Liver (tissue), 9 donors: ENCODE results near the gene CD79B. TPM values are rescaled to one million over a fixed set of nuclear protein-coding genes. Genes with fewer than 3 reads are reported as not detected.
"Not testable (repeated sequence)": the region's sequence is repeated elsewhere in the genome, so short reads cannot be mapped to it uniquely, and the experiment has no call there.

Experiments
- DNase-seq: peaks from one replicate; pipeline ENCODE4 v3.0.0-alpha.2; 2017; ENCODE audit warnings: low spot score
- H3K27ac ChIP-seq, 2 donors: one replicate each; pipeline ENCODE4 v1.7.0; 2013; ENCODE audit warnings: inconsistent platforms in 2 of 2, low read length in 2 of 2, control low read depth in 1 of 2, low read depth in 1 of 2, mild to moderate bottlenecking in 1 of 2
- H3K27me3 ChIP-seq, 4 donors: one replicate each; pipeline versions ENCODE4 v1.6.1 to v1.7.0; 2013; ENCODE audit warnings: low read length in 3 of 4, inconsistent platforms in 1 of 4, mild to moderate bottlenecking in 1 of 4, moderate library complexity in 1 of 4; ENCODE audit not compliant: control insufficient read depth in 4 of 4, insufficient read depth in 4 of 4
- H3K36me3 ChIP-seq, 4 donors: one replicate each; pipeline versions ENCODE4 v1.6.1 to v1.7.0; 2013; ENCODE audit warnings: low read length in 3 of 4, mild to moderate bottlenecking in 3 of 4, low read depth in 1 of 4, moderate library complexity in 1 of 4; ENCODE audit not compliant: control insufficient read depth in 4 of 4, insufficient read depth in 3 of 4
- H3K4me1 ChIP-seq, 4 donors: one replicate each; pipeline versions ENCODE4 v1.6.1 to v1.7.0; 2013; ENCODE audit warnings: low read length in 3 of 4, mild to moderate bottlenecking in 3 of 4, moderate library complexity in 1 of 4; ENCODE audit not compliant: control insufficient read depth in 4 of 4, insufficient read depth in 4 of 4
- H3K4me3 ChIP-seq, 3 donors: one replicate each; pipeline versions ENCODE4 v1.6.1 to v1.7.0; 2013; ENCODE audit warnings: low read length in 3 of 3, control low read depth in 1 of 3, low read depth in 1 of 3, mild to moderate bottlenecking in 1 of 3
- H3K9ac ChIP-seq, 2 donors: one replicate each; pipeline ENCODE4 v1.7.0; 2013; ENCODE audit warnings: low read length in 2 of 2, mild to moderate bottlenecking in 2 of 2, moderate library complexity in 2 of 2, control low read depth in 1 of 2, low read depth in 1 of 2
- H3K9me3 ChIP-seq, 4 donors: one replicate each; pipeline versions ENCODE4 v1.6.1 to v1.7.0; 2013; ENCODE audit warnings: low read length in 3 of 4; ENCODE audit not compliant: control insufficient read depth in 4 of 4
- EGR1 ChIP-seq, 2 donors: IDR thresholded peaks; 2 replicates each; pipeline ENCODE4 v1.6.1; 2016 to 2018; ENCODE audit warnings: antibody characterized with exemption in 2 of 2, low read depth in 2 of 2
- FOXA1 ChIP-seq: IDR thresholded peaks from 2 replicates; pipeline ENCODE4 v1.6.1; 2016; ENCODE audit warnings: antibody characterized with exemption
- FOXA2 ChIP-seq: IDR thresholded peaks from 2 replicates; pipeline ENCODE4 v1.6.1; 2016; ENCODE audit warnings: antibody characterized with exemption
- GABPA ChIP-seq, 2 donors: IDR thresholded peaks in 1 of 2; conservative IDR thresholded peaks in 1 of 2; 2 replicates each; pipeline ENCODE4 v1.6.1; 2016; ENCODE audit warnings: antibody characterized with exemption in 2 of 2, mild to moderate bottlenecking in 1 of 2, moderate library complexity in 1 of 2
- HNF4A ChIP-seq, 2 donors: conservative IDR thresholded peaks; 2 replicates each; pipeline ENCODE4 v1.6.1; 2016; ENCODE audit warnings: antibody characterized with exemption in 2 of 2, mild to moderate bottlenecking in 2 of 2
- HNF4G ChIP-seq: IDR thresholded peaks from 2 replicates; pipeline ENCODE4 v1.6.1; 2016; ENCODE audit warnings: antibody characterized with exemption
- JUND ChIP-seq, 2 donors: IDR thresholded peaks; 2 replicates each; pipeline ENCODE4 v1.6.1; 2016; ENCODE audit warnings: antibody characterized with exemption in 2 of 2
- NR2F2 ChIP-seq: IDR thresholded peaks from 2 replicates; pipeline ENCODE4 v1.6.1; 2016; ENCODE audit warnings: antibody characterized with exemption
- RAD21 ChIP-seq, 2 donors: IDR thresholded peaks; 2 replicates each; pipeline ENCODE4 v1.6.1; 2016; ENCODE audit warnings: antibody characterized with exemption in 2 of 2, mild to moderate bottlenecking in 2 of 2
- RXRA ChIP-seq, 2 donors: IDR thresholded peaks; 2 replicates each; pipeline ENCODE4 v1.6.1; 2017 to 2018; ENCODE audit warnings: antibody characterized with exemption in 2 of 2, mild to moderate bottlenecking in 1 of 2
- SP1 ChIP-seq: IDR thresholded peaks from 2 replicates; pipeline ENCODE4 v1.6.1; 2018; ENCODE audit warnings: antibody characterized with exemption, mild to moderate bottlenecking
- TAF1 ChIP-seq: conservative IDR thresholded peaks from 2 replicates; pipeline ENCODE4 v1.6.1; 2016; ENCODE audit warnings: antibody characterized with exemption, mild to moderate bottlenecking
- YY1 ChIP-seq: IDR thresholded peaks from 2 replicates; pipeline ENCODE4 v1.6.1; 2016; ENCODE audit warnings: antibody characterized with exemption, mild to moderate bottlenecking
- WGBS: extraction: QIAGEN DNeasy Blood & Tissue Kit; methylation state at CpG from one replicate; pipeline ENCODE4 v1.1.7; 2013; 5-methylcytosine and 5-hydroxymethylcytosine counted together
- polyA plus RNA-seq, 2 donors: library from polyadenylated mRNA; stranded (reverse) in 1 of 2; unstranded in 1 of 2; fragments of 200-250 nt in 1 of 2; fragments of >200 nt in 1 of 2; fragmentation: Nextera tagmentation in 1 of 2; extraction: Ambion mirVana in 1 of 2; gene quantifications; one replicate each; pipeline versions ENCODE4 v1.2.1 to v1.2.3, GENCODE V29; 2013 to 2015
- total RNA-seq, 2 donors: library from RNA; depleted of rRNA; stranded (reverse); fragments of >200 nt; gene quantifications; one replicate each; pipeline ENCODE4 v1.2.3, GENCODE V29; 2014
- TF ChIP-seq, protein P1 (sequence below): IDR thresholded peaks from 2 replicates; pipeline ENCODE4 v1.6.1; 2016; ENCODE audit warnings: antibody characterized with exemption
- TF ChIP-seq, protein P2 (sequence below): IDR thresholded peaks from 2 replicates; pipeline ENCODE4 v1.6.1; 2016; ENCODE audit warnings: antibody characterized with exemption
- TF ChIP-seq, protein P3 (sequence below): IDR thresholded peaks from 2 replicates; pipeline ENCODE4 v1.6.1; 2016; ENCODE audit warnings: antibody characterized with exemption
- TF ChIP-seq, protein P4 (sequence below): fragments of 150-350 bp; IDR thresholded peaks from 2 replicates; pipeline ENCODE4 v1.5.1; 2017; ENCODE audit warnings: improper control_type of control experiment, low read depth, low read length; ENCODE audit not compliant: missing input control
- TF ChIP-seq, protein P5 (sequence below): IDR thresholded peaks from 2 replicates; pipeline ENCODE4 v1.6.1; 2016; ENCODE audit warnings: antibody characterized with exemption, mild to moderate bottlenecking
- donor health status: healthy.
- donor health status: healthy.
- donor health status: healthy.
- donor health status: healthy.
- donor health status: healthy.

CD79B gene
- total and polyA plus RNA-seq, 4 donors: 1.3 to 6.5 (median 3.5) TPM

DNA sequence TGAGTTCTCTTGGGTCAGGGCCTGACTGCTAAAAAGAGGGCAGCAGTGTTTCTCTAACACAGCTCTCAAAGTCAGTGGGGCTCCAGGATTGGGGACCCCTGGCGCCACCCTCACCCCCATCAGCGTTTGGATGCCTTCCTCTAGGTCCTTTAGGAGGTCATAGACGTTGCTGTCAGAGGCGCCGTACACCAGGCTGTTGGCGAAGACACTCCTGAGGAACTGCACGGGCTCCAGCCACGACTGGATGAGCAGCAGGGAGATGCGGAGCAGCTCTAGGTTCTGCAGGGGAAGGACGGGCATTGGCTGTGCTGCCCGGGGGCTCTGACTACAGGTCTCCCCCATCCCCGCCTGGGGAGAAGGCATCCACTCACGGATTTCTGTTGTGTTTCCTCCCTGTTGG lies 14.5 kb downstream of the CD79B start:
- no peaks in the 10 kb centered on the region for H3K9me3 ChIP-seq
- WGBS: 81% methylated on average over 13 of the region's 13 CpGs
- TF ChIP-seq EGR1 (IDR thresholded peaks at IDR 0.05; ENCODE audit: low read depth in 2 of 2): no peak
- TF ChIP-seq, protein P1, sequence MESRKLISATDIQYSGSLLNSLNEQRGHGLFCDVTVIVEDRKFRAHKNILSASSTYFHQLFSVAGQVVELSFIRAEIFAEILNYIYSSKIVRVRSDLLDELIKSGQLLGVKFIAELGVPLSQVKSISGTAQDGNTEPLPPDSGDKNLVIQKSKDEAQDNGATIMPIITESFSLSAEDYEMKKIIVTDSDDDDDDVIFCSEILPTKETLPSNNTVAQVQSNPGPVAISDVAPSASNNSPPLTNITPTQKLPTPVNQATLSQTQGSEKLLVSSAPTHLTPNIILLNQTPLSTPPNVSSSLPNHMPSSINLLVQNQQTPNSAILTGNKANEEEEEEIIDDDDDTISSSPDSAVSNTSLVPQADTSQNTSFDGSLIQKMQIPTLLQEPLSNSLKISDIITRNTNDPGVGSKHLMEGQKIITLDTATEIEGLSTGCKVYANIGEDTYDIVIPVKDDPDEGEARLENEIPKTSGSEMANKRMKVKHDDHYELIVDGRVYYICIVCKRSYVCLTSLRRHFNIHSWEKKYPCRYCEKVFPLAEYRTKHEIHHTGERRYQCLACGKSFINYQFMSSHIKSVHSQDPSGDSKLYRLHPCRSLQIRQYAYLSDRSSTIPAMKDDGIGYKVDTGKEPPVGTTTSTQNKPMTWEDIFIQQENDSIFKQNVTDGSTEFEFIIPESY: no peak
- TF ChIP-seq GABPA (IDR thresholded peaks at IDR 0.05 in 1 of 2, conservative IDR thresholded peaks at IDR 0.05 in 1 of 2): no peak
- TF ChIP-seq RXRA (IDR thresholded peaks at IDR 0.05): no peak
- TF ChIP-seq YY1: no peak
- TF ChIP-seq HNF4G: no peak
- TF ChIP-seq NR2F2: no peak
- no peak for TF ChIP-seq HNF4A (conservative IDR thresholded peaks at IDR 0.05)
- TF ChIP-seq, protein P2, sequence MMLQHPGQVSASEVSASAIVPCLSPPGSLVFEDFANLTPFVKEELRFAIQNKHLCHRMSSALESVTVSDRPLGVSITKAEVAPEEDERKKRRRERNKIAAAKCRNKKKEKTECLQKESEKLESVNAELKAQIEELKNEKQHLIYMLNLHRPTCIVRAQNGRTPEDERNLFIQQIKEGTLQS: no peak
- no peak for TF ChIP-seq FOXA1
- no peak for TF ChIP-seq SP1
- no peak for TF ChIP-seq TAF1
- TF ChIP-seq FOXA2: no peak
- no peaks in the 10 kb centered on the region for H3K27me3 ChIP-seq
- DNase-seq: no peak
- H3K9ac ChIP-seq: no peak overlapping the region
- no peak overlapping the region for H3K4me3 ChIP-seq
- no peak overlapping the region for H3K27ac ChIP-seq
- H3K36me3 ChIP-seq: no peaks in the 10 kb centered on the region
- peaks cover 0 to 3% (median 0%) of the 10 kb centered on the region in 4 donors for H3K4me1 ChIP-seq

DNA sequence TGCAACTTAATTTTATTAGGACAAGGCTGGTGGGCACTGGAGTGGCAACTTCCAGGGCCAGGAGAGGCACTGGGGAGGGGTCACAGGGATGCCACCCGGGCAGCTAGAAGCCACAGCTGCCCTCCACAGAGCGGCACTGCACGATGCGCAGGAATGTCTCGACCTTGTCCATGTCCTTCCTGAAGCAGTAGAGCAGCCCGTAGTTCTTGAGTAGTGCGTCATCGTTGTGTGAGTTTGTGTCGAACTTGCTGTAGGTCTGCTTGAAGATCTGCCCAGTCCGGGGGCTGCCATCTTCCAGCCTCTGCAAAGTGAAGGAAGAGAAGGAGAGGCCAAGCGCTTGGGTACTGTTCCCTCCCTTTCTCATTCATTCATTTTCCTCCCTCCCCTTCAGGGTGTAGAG lies 14.9 kb downstream of the CD79B start:
- not testable (repeated sequence) for H3K4me1 ChIP-seq, H3K27ac ChIP-seq, H3K9ac ChIP-seq, H3K9me3 ChIP-seq, H3K36me3 ChIP-seq, H3K4me3 ChIP-seq, H3K27me3 ChIP-seq, DNase-seq
- 91% methylated on average over 11 of the region's 11 CpGs for WGBS

DNA sequence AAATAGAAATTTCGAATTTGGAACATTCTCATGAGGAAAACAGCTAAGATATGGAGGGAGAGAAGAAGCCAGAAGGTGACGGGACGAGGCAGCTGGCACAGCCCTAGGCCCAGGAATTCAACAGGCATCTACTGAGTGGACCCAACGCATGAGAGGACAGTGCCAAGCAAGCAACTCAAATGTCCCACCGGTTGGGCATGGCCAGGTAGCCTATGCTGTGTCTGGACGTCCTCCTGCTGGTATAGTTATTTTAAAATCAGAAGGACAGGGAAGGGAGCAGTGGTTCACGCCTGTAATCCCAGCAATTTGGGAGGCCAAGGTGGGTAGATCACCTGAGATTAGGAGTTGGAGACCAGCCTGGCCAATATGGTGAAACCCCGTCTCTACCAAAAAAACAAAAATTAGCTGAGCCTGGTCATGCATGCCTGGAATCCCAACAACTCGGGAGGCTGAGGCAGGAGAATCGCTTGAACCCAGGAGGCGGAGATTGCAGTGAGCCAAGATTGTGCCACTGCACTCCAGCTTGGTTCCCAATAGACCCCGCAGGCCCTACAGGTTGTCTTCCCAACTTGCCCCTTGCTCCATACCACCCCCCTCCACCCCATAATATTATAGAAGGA lies 15.5 kb downstream of the CD79B start:
- Histone ChIP-seq H3K9ac (no peak overlapping the region), H3K27me3 (no peaks in the 10 kb centered on the region), H3K4me3 (no peak overlapping the region), H3K36me3 (no peaks in the 10 kb centered on the region), H3K4me1 (peaks cover 0 to 3% (median 0%) of the 10 kb centered on the region in 4 donors), H3K9me3 (no peaks in the 10 kb centered on the region), H3K27ac (no peak overlapping the region)
- no peak for DNase-seq
- 83% methylated on average over 12 of the region's 12 CpGs for WGBS
- TF ChIP-seq GABPA (IDR thresholded peaks at IDR 0.05 in 1 of 2, conservative IDR thresholded peaks at IDR 0.05 in 1 of 2) (no peak), YY1 (no peak), TAF1 (no peak), NR2F2 (no peak), FOXA2 (no peak), FOXA1 (no peak), HNF4A (conservative IDR thresholded peaks at IDR 0.05) (no peak), SP1 (no peak), RAD21 (IDR thresholded peaks at IDR 0.05) (no peak), HNF4G (no peak), JUND (IDR thresholded peaks at IDR 0.05) (no peak)
- TF ChIP-seq, protein P3, sequence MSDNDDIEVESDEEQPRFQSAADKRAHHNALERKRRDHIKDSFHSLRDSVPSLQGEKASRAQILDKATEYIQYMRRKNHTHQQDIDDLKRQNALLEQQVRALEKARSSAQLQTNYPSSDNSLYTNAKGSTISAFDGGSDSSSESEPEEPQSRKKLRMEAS: no peak
- TF ChIP-seq, protein P1: no peak
- TF ChIP-seq, protein P4, sequence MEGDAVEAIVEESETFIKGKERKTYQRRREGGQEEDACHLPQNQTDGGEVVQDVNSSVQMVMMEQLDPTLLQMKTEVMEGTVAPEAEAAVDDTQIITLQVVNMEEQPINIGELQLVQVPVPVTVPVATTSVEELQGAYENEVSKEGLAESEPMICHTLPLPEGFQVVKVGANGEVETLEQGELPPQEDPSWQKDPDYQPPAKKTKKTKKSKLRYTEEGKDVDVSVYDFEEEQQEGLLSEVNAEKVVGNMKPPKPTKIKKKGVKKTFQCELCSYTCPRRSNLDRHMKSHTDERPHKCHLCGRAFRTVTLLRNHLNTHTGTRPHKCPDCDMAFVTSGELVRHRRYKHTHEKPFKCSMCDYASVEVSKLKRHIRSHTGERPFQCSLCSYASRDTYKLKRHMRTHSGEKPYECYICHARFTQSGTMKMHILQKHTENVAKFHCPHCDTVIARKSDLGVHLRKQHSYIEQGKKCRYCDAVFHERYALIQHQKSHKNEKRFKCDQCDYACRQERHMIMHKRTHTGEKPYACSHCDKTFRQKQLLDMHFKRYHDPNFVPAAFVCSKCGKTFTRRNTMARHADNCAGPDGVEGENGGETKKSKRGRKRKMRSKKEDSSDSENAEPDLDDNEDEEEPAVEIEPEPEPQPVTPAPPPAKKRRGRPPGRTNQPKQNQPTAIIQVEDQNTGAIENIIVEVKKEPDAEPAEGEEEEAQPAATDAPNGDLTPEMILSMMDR: no peak
- TF ChIP-seq, protein P5, sequence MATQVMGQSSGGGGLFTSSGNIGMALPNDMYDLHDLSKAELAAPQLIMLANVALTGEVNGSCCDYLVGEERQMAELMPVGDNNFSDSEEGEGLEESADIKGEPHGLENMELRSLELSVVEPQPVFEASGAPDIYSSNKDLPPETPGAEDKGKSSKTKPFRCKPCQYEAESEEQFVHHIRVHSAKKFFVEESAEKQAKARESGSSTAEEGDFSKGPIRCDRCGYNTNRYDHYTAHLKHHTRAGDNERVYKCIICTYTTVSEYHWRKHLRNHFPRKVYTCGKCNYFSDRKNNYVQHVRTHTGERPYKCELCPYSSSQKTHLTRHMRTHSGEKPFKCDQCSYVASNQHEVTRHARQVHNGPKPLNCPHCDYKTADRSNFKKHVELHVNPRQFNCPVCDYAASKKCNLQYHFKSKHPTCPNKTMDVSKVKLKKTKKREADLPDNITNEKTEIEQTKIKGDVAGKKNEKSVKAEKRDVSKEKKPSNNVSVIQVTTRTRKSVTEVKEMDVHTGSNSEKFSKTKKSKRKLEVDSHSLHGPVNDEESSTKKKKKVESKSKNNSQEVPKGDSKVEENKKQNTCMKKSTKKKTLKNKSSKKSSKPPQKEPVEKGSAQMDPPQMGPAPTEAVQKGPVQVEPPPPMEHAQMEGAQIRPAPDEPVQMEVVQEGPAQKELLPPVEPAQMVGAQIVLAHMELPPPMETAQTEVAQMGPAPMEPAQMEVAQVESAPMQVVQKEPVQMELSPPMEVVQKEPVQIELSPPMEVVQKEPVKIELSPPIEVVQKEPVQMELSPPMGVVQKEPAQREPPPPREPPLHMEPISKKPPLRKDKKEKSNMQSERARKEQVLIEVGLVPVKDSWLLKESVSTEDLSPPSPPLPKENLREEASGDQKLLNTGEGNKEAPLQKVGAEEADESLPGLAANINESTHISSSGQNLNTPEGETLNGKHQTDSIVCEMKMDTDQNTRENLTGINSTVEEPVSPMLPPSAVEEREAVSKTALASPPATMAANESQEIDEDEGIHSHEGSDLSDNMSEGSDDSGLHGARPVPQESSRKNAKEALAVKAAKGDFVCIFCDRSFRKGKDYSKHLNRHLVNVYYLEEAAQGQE: no peak
